DOHH2 (cell line): ENCODE data around the gene INSRR.

Experiments used
- H3F3A ChIP-seq: fragments of 200-600 bp; sonication (generic), shearing (Covaris generic); 2 replicates; pipeline ENCODE4 v1.6.0; 2016; ENCODE audit warnings: antibody characterized with exemption, mild to moderate bottlenecking; ENCODE audit not compliant: control insufficient read depth, insufficient read depth
- H3K27ac ChIP-seq: fragments of 200-600 bp; sonication (generic); 2 replicates; pipeline ENCODE4 v1.5.1; 2014; ENCODE audit warnings: low read depth, mild to moderate bottlenecking, low read length, moderate library complexity
- H3K27me3 ChIP-seq: fragments of 200-600 bp; sonication (generic); 2 replicates; pipeline ENCODE4 v1.6.1; 2014; ENCODE audit warnings: mild to moderate bottlenecking, low read length, mixed read lengths; ENCODE audit not compliant: control insufficient read depth
- H3K36me3 ChIP-seq: fragments of 200-600 bp; sonication (generic); 2 replicates; pipeline ENCODE4 v1.6.1; 2014; ENCODE audit warnings: mild to moderate bottlenecking, low read length, moderate library complexity, mixed read lengths; ENCODE audit not compliant: control insufficient read depth
- H3K4me1 ChIP-seq: fragments of 200-600 bp; sonication (generic); 2 replicates; pipeline ENCODE4 v1.6.1; 2014; ENCODE audit warnings: mild to moderate bottlenecking, low read length, mixed read lengths; ENCODE audit not compliant: control insufficient read depth
- H3K4me2 ChIP-seq: fragments of 200-600 bp; sonication (generic); 2 replicates; pipeline ENCODE4 v1.6.0; 2014; ENCODE audit warnings: mild to moderate bottlenecking, low read length, moderate library complexity
- H3K4me3 ChIP-seq: fragments of 200-600 bp; sonication (generic); 2 replicates; pipeline ENCODE4 v1.5.1; 2014; ENCODE audit warnings: mild to moderate bottlenecking, low read length, mixed read lengths
- H3K79me2 ChIP-seq: fragments of 200-600 bp; sonication (generic); 2 replicates; pipeline ENCODE4 v1.6.1; 2014; ENCODE audit warnings: mild to moderate bottlenecking, low read length, mixed read lengths; ENCODE audit not compliant: control insufficient read depth
- H3K9me2 ChIP-seq: fragments of 200-600 bp; sonication (generic); replicated peaks from 2 replicates; pipeline ENCODE4 v1.6.1; 2014; ENCODE audit warnings: mild to moderate bottlenecking, low read length, mixed read lengths; ENCODE audit not compliant: control insufficient read depth
- H3K9me3 ChIP-seq: fragments of 200-600 bp; sonication (generic); 2 replicates; pipeline ENCODE4 v1.6.1; 2014; ENCODE audit warnings: antibody characterized with exemption, low read length, mixed read lengths; ENCODE audit not compliant: control insufficient read depth, insufficient read depth
- H4K20me1 ChIP-seq: fragments of 200-600 bp; sonication (generic); 2 replicates; pipeline ENCODE4 v1.6.0; 2014; ENCODE audit warnings: low read depth, mild to moderate bottlenecking, antibody characterized with exemption, low read length, moderate library complexity; ENCODE audit not compliant: control insufficient read depth, insufficient read depth
- EZH2phosphoT487 ChIP-seq: fragments of 200-600 bp; sonication (generic); IDR thresholded peaks from 2 replicates; pipeline ENCODE4 v1.6.1; 2017; ENCODE audit warnings: borderline replicate concordance, mild to moderate bottlenecking, antibody characterized with exemption, low read length, moderate library complexity, mixed read lengths
- TF ChIP-seq, protein P1 (sequence below): fragments of 200-600 bp; sonication (generic); IDR thresholded peaks from one replicate; pipeline ENCODE4 v1.5.1; 2014; ENCODE audit warnings: antibody characterized with exemption, mild to moderate bottlenecking, low read depth, low read length; ENCODE audit not compliant: poor library complexity, severe bottlenecking

INSRR gene

DNA sequence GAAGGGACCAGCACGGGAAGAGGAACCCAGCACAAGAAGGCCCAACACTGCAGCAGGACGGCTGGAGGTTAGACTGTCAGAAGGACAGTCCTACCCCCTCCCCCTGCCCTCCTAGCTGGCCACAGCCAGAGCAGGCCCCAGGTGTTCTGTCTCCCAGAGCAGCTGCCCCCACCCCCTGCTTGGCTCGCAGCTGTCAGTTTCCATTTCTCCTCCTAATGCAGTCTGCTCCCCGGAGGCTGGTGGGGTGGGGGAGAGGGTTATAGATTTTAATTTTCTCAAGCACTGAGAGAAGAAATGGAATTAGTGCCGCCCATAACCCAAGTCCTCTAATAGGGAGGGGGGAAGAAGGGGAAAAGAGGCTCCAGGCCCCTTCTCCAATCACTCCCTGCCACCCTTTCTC is 21.6 kb upstream of the INSRR start:
- peaks cover 18% of the 10 kb centered on the region for H3K27me3 ChIP-seq
- TF ChIP-seq, protein P1, sequence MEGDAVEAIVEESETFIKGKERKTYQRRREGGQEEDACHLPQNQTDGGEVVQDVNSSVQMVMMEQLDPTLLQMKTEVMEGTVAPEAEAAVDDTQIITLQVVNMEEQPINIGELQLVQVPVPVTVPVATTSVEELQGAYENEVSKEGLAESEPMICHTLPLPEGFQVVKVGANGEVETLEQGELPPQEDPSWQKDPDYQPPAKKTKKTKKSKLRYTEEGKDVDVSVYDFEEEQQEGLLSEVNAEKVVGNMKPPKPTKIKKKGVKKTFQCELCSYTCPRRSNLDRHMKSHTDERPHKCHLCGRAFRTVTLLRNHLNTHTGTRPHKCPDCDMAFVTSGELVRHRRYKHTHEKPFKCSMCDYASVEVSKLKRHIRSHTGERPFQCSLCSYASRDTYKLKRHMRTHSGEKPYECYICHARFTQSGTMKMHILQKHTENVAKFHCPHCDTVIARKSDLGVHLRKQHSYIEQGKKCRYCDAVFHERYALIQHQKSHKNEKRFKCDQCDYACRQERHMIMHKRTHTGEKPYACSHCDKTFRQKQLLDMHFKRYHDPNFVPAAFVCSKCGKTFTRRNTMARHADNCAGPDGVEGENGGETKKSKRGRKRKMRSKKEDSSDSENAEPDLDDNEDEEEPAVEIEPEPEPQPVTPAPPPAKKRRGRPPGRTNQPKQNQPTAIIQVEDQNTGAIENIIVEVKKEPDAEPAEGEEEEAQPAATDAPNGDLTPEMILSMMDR: no peak
- TF ChIP-seq EZH2phosphoT487: no peak
- H3K4me2 ChIP-seq: no peak overlapping the region
- no peaks in the 10 kb centered on the region for H3F3A ChIP-seq
- no peaks in the 10 kb centered on the region for H3K4me1 ChIP-seq
- H3K4me3 ChIP-seq: no peak overlapping the region
- no peaks in the 10 kb centered on the region for H3K36me3 ChIP-seq
- no peaks in the 10 kb centered on the region for H3K9me2 ChIP-seq
- H3K27ac ChIP-seq: no peak overlapping the region
- H3K79me2 ChIP-seq: no peaks in the 10 kb centered on the region
- H3K9me3 ChIP-seq: no peaks in the 10 kb centered on the region
- no peaks in the 10 kb centered on the region for H4K20me1 ChIP-seq

DNA sequence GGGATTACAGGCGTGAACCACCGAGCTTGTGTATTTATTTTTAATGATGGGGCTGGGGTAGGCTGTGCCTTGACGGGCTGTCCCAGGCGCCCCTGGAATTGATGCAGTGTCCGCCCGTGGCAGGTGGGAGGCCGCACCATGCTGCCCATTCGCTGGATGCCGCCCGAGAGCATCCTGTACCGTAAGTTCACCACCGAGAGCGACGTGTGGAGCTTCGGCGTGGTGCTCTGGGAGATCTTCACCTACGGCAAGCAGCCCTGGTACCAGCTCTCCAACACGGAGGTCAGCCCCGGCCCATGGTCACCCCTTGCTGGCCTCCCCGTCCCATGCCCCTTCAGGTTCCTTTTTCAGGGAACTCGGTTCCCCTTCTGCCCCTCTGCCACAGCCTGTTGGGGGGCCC is 21.0 kb upstream of the INSRR start:
- H3K9me2 ChIP-seq: no peaks in the 10 kb centered on the region
- no peaks in the 10 kb centered on the region for H4K20me1 ChIP-seq
- no peaks in the 10 kb centered on the region for H3K79me2 ChIP-seq
- no peaks in the 10 kb centered on the region for H3F3A ChIP-seq
- TF ChIP-seq, protein P1: no peak
- TF ChIP-seq EZH2phosphoT487: no peak
- H3K4me1 ChIP-seq: no peaks in the 10 kb centered on the region
- no peak overlapping the region for H3K27ac ChIP-seq
- H3K4me3 ChIP-seq: no peak overlapping the region
- H3K27me3 ChIP-seq: peaks cover 12% of the 10 kb centered on the region
- H3K36me3 ChIP-seq: no peaks in the 10 kb centered on the region
- no peaks in the 10 kb centered on the region for H3K9me3 ChIP-seq
- H3K4me2 ChIP-seq: no peak overlapping the region

DNA sequence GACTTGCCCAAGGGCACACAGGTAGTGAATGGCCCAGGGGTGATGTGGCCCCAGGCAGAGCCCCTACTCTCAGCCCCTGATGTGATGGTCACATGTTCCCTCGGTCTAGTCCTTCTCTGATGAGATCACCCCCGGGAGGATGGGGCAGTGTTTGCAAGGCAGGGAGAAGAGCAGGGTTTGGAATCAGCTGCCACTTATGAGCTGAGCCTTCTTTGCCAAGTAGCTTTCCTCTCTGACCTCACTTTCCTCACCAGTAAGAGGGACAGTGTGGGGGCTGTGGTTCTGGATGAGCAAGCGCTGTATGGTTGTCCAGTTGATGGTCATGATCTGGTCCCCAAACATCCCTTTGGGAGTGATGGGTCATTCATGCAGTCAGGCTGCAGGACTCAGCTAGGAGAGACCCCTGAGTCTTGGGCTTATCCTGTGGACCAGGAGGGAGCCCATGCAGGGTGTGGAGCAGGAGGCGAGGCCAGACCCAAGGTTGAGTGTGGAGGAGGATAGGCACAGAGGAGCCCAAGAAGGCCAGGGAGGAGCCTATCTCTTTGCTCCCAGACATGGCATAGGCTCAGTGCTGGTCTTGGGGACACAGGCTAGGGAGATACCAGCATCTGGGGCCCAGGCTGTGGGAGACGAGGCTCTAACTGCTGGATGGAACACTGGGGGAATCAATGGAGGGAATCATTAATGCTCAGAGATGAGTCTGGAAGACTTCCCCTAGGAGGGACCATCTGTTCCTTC is 18.7 kb upstream of the INSRR start:
- TF ChIP-seq EZH2phosphoT487: no peak
- TF ChIP-seq, protein P1: no peak
- no peak overlapping the region for H3K4me2 ChIP-seq

More for the DNA sequence above, 18.7 kb upstream of the INSRR start:
- Histone ChIP-seq H3K9me3 (no peaks in the 10 kb centered on the region), H3K27me3 (no peaks in the 10 kb centered on the region), H3F3A (no peaks in the 10 kb centered on the region), H3K4me3 (no peak overlapping the region), H4K20me1 (no peaks in the 10 kb centered on the region), H3K79me2 (no peaks in the 10 kb centered on the region), H3K9me2 (no peaks in the 10 kb centered on the region), H3K27ac (no peak overlapping the region), H3K36me3 (no peaks in the 10 kb centered on the region), H3K4me1 (no peaks in the 10 kb centered on the region)
